Smooth muscle cell (in vitro differentiated cells): ENCODE data around the gene UVSSA. TPM values are rescaled to one million over a fixed set of nuclear protein-coding genes. Genes with fewer than 3 reads are reported as not detected.

Source experiments
- DNase-seq: peaks from one replicate; lab custom pipeline; 2025; ENCODE audit not compliant: unreplicated experiment; lab: John Stamatoyannopoulos, UW
- H2AFZ ChIP-seq: fragments of 200-600 bp; sonication (generic); 2 replicates; pipeline ENCODE4 v1.6.0; 2016; ENCODE audit warnings: antibody characterized with exemption, low read depth, mild to moderate bottlenecking
- H3F3A ChIP-seq: fragments of 200-600 bp; sonication (generic); 2 replicates; pipeline ENCODE4 v1.6.0; 2017; ENCODE audit warnings: antibody characterized with exemption, low read depth
- H3K27ac ChIP-seq: fragments of 200-600 bp; sonication (generic); 2 replicates; pipeline ENCODE4 v1.5.1; 2016; ENCODE audit warnings: low read depth, mild to moderate bottlenecking
- H3K27me3 ChIP-seq: fragments of 200-600 bp; sonication (generic); 2 replicates; pipeline ENCODE4 v1.6.1; 2016; ENCODE audit warnings: low read depth, mild to moderate bottlenecking
- H3K36me3 ChIP-seq: fragments of 200-600 bp; sonication (generic); 2 replicates; pipeline ENCODE4 v1.5.1; 2016; ENCODE audit warnings: low read depth
- H3K4me1 ChIP-seq: fragments of 200-600 bp; sonication (generic); 2 replicates; pipeline ENCODE4 v1.5.1; 2016; ENCODE audit warnings: low read depth
- H3K4me2 ChIP-seq: fragments of 200-600 bp; sonication (generic); 2 replicates; pipeline ENCODE4 v1.6.0; 2016; ENCODE audit warnings: mild to moderate bottlenecking
- H3K4me3 ChIP-seq: fragments of 200-600 bp; sonication (generic); 2 replicates; pipeline ENCODE4 v1.5.1; 2016; ENCODE audit warnings: mild to moderate bottlenecking
- H3K79me2 ChIP-seq: fragments of 200-600 bp; sonication (generic); 2 replicates; pipeline ENCODE4 v1.6.0; 2016; ENCODE audit warnings: low read depth, mild to moderate bottlenecking
- H3K9ac ChIP-seq: fragments of 200-600 bp; sonication (generic); 2 replicates; pipeline ENCODE4 v1.6.0; 2016; ENCODE audit warnings: low read depth
- H3K9me3 ChIP-seq: fragments of 200-600 bp; sonication (generic); replicated peaks from 2 replicates; pipeline ENCODE4 v1.5.1; 2016; ENCODE audit warnings: low read depth
- H4K20me1 ChIP-seq: fragments of 200-600 bp; sonication (generic); 2 replicates; pipeline ENCODE4 v1.6.0; 2016; ENCODE audit warnings: low read depth
- WGBS: methylation state at CpG from one replicate; pipeline ENCODE4 v1.1.7; 2016; ENCODE audit warnings: low lambda C conversion rate; 5-methylcytosine and 5-hydroxymethylcytosine counted together
- polyA plus RNA-seq: library from polyadenylated mRNA; unstranded; fragments of >200 nt; fragmentation: Nextera tagmentation; extraction: Ambion mirVana; gene quantifications from 2 replicates; pipeline ENCODE4 v1.2.1, GENCODE V29; 2016
- total RNA-seq: library from RNA; depleted of rRNA; stranded (reverse); fragments of >200 nt; gene quantifications from 2 replicates; pipeline ENCODE4 v1.2.3, GENCODE V29; 2014
- TF ChIP-seq, protein P1 (sequence below): fragments of 200-600 bp; sonication (generic); IDR thresholded peaks from 2 replicates; pipeline ENCODE4 v1.5.1; 2017; ENCODE audit warnings: borderline replicate concordance, mild to moderate bottlenecking, antibody characterized with exemption; ENCODE audit not compliant: insufficient read depth, poor library complexity, severe bottlenecking

UVSSA gene
- total and polyA plus RNA-seq, 2 experiments from 2014 or later = 9.0 to 13.0 TPM

DNA sequence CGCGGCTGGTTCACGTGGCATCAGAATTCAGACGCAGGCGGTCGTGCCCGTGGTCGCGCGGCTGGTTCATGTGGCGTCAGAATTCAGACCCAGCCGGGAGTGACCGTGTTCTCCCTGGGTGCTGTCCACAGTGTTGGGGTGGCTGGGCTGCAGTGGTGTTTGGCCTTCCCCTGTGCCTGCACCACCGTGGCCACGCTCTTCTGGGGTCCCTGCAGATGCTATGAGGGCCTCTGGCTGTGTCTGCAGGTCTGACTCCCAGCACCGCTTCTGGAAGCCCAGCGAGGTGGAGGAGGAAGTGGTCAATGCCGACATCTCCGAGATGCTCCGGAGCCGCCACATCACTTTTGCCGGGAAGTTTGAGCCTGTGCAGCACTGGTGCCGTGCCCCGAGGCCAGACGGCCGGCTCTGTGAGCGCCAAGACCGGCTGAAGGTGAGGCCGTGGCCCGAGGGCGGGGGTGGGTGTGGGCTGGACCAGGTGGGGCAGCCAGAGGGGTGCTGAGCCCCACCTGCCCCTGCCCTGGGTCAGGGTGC is 32.9 kb downstream of the UVSSA start:
- Histone ChIP-seq H3K36me3 (no peaks in the 10 kb centered on the region), H2AFZ (no peak overlapping the region), H4K20me1 (no peaks in the 10 kb centered on the region), H3K79me2 (no peaks in the 10 kb centered on the region), H3K9me3 (no peaks in the 10 kb centered on the region), H3K4me1 (no peaks in the 10 kb centered on the region), H3K4me3 (no peak overlapping the region), H3K27ac (no peak overlapping the region), H3K9ac (no peak overlapping the region), H3K4me2 (no peak overlapping the region), H3F3A (no peaks in the 10 kb centered on the region), H3K27me3 (no peaks in the 10 kb centered on the region)
- TF ChIP-seq, protein P1, sequence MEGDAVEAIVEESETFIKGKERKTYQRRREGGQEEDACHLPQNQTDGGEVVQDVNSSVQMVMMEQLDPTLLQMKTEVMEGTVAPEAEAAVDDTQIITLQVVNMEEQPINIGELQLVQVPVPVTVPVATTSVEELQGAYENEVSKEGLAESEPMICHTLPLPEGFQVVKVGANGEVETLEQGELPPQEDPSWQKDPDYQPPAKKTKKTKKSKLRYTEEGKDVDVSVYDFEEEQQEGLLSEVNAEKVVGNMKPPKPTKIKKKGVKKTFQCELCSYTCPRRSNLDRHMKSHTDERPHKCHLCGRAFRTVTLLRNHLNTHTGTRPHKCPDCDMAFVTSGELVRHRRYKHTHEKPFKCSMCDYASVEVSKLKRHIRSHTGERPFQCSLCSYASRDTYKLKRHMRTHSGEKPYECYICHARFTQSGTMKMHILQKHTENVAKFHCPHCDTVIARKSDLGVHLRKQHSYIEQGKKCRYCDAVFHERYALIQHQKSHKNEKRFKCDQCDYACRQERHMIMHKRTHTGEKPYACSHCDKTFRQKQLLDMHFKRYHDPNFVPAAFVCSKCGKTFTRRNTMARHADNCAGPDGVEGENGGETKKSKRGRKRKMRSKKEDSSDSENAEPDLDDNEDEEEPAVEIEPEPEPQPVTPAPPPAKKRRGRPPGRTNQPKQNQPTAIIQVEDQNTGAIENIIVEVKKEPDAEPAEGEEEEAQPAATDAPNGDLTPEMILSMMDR = no peak
- no peak for DNase-seq
- WGBS = 94% methylated on average over 18 of the region's 31 CpGs

DNA sequence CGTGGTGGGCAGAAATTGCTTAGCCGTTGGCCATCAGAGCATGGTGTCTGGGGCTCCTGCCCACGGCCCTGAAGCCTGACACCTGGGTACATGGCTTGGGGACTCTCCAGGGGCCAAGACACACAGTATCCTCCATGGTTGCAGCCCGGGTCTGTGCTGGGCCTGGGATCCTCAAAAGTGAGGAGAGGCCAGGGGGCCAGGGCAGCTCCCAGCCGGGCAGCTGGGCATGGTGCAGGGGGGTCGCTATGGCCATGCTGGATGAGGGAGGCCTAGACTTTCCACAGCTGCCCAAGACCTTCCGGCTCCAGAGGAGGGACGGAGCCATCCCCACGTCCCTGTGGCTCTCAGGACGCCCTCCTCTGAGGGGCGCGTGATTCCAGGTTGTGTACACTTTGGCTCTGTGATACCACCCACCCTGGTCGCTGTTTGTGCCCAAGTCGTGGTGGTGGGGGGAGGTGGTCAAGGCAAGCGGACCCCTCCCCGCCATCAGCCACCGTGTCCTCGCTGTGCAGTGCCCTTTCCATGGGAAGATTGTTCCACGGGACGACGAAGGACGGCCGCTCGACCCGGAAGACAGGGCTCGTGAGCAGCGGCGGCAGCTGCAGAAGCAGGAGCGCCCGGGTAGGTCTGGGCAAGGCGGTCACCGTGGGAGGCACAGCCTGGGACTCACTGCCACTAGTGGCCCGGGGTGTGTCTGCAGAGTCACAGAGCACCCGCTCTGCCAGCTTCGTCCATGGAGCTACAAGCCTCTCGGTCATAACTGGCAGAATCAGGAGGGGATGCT is 33.6 kb downstream of the UVSSA start:
- WGBS = 95% methylated on average over 36 of the region's 36 CpGs
- TF ChIP-seq, protein P1 = no peak
- Histone ChIP-seq H3K9me3 (no peaks in the 10 kb centered on the region), H4K20me1 (no peaks in the 10 kb centered on the region), H3K36me3 (no peaks in the 10 kb centered on the region), H3K4me1 (no peaks in the 10 kb centered on the region), H3K79me2 (no peaks in the 10 kb centered on the region), H3K4me2 (no peak overlapping the region), H3K27ac (no peak overlapping the region), H3F3A (no peaks in the 10 kb centered on the region), H3K27me3 (no peaks in the 10 kb centered on the region), H3K9ac (no peak overlapping the region), H2AFZ (no peak overlapping the region), H3K4me3 (no peak overlapping the region)
- no peak for DNase-seq

DNA sequence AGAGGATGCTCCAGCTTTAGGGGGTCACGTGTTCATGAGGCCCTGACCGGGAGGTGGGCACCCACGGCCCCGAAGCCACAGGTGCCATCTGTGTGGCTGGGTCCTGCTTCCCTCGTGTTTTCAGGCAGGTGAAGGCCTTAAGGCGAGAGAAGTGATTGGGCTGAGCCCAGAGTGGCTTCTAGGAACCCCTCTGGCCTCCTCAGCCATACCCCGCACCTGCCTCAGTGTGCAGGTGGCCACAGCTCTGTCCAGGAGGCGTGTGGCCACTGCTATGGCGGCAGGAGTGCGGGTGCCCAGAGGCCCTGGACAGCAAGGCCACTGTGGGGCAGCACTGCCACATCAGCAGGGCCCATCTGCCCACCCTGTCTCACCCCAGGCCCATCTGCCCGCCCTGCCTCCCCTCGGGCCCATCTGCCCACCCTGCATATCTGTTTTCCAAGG is 34.2 kb downstream of the UVSSA start:
- H3K9ac ChIP-seq = no peak overlapping the region
- no peaks in the 10 kb centered on the region for H3K27me3 ChIP-seq
- no peak overlapping the region for H3K4me2 ChIP-seq
- no peaks in the 10 kb centered on the region for H3K4me1 ChIP-seq
- no peaks in the 10 kb centered on the region for H3K79me2 ChIP-seq
- no peak for DNase-seq
- TF ChIP-seq, protein P1 = no peak
- no peaks in the 10 kb centered on the region for H4K20me1 ChIP-seq
- H3K27ac ChIP-seq = no peak overlapping the region
- H2AFZ ChIP-seq = no peak overlapping the region
- 94% methylated on average over 12 of the region's 12 CpGs for WGBS
- H3F3A ChIP-seq = no peaks in the 10 kb centered on the region
- H3K36me3 ChIP-seq = peaks cover 4% of the 10 kb centered on the region
- H3K9me3 ChIP-seq = no peaks in the 10 kb centered on the region
- H3K4me3 ChIP-seq = no peak overlapping the region
